ENCODE data around the gene UBB. TPM values are rescaled to one million over a fixed set of nuclear protein-coding genes. Genes with fewer than 3 reads are reported as not detected.

The UBB gene
- total RNA-seq, 2 experiments from 2014 or later, result 1,415 to 1,539 TPM

GRCh38 chr17:16425202-16425601 lies 44.3 kb downstream of the UBB start:
- Mint-ChIP-seq H3K36me3 (ENCODE audit: low read depth) (peaks cover 43% of the 10 kb centered on the region), H3K27ac (no peak overlapping the region), H3K27me3 (no peaks in the 10 kb centered on the region), H3K9me3 (no peaks in the 10 kb centered on the region), H3K4me3 (no peak overlapping the region), H3K4me1 (peaks cover 5% of the 10 kb centered on the region)
- ChIA-PET CTCF (no interaction called here), POLR2A (no interaction called here)
- no peak for DNase-seq

DNA sequence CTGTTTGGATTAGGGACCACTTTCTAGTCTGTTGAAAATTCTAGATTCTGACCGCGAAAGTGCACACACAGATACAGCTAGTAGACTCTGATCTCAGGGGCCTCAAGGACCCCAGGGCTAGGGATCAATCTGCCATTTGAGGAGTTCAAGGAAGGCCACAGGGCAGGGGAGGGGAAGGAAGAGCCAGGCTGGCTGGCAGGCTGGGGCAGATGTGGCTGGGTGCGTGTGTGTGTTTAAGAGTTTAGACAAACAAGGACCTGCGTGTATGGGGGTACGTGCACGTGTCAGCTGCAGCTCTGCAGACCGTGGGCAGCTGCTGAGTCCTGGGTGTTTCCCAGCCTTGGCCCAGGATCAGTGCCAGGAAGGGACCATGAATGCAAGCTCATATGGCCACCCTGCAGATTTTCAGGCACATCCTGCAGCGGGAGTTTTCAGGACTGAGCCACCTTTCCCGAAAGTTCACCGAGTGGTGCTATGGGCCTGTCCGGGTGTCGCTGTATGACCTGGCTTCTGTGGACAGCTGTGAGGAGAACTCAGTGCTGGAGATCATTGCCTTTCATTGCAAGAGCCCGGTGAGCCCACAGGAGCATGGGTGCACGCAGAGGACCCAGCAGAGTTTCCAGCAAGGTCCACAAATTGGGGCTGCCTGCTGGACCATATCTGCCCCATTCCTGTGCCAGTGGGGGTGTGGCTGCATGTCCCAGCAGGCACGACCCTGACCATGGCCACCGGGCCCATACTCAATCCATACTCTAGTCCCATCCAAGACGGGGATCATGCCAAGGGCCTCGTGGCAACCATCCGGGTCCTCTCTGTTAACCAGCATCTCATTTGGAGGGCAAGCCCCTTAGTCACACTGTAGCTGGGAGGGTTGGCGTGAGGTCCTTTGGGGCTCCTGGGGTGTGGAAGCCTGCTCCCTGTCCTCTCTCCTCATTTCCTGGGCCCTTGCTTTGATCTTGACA lies 45.1 kb downstream of the UBB start:
- peaks cover 1% of the 10 kb centered on the region for H3K4me1 Mint-ChIP-seq
- peaks cover 43% of the 10 kb centered on the region for H3K36me3 Mint-ChIP-seq (ENCODE audit: low read depth)
- no peaks in the 10 kb centered on the region for H3K9me3 Mint-ChIP-seq
- CTCF ChIA-PET, result interaction anchor here (0.9 to 2.9 kb wide), 2 partner anchors 9 to 12 kb away, joined by 3 to 17 read pairs; partner anchors contain the start of gene TRPV2
- no peaks in the 10 kb centered on the region for H3K27me3 Mint-ChIP-seq
- no peak overlapping the region for H3K27ac Mint-ChIP-seq
- no peak overlapping the region for H3K4me3 Mint-ChIP-seq
- POLR2A ChIA-PET, result no interaction called here
- no peak for DNase-seq

GRCh38 chr17:16427020-16427419 lies 46.1 kb downstream of the UBB start:
- H3K9me3 Mint-ChIP-seq, result no peaks in the 10 kb centered on the region
- DNase-seq, result no peak
- H3K27ac Mint-ChIP-seq, result no peak overlapping the region
- H3K36me3 Mint-ChIP-seq (ENCODE audit: low read depth), result peaks cover 42% of the 10 kb centered on the region
- H3K4me3 Mint-ChIP-seq, result no peak overlapping the region
- POLR2A ChIA-PET, result interaction anchor here (0.8 kb wide), 1 partner anchor 12 kb away, joined by 3 read pairs; no protein-coding TSS in a partner anchor
- no peaks in the 10 kb centered on the region for H3K4me1 Mint-ChIP-seq
- H3K27me3 Mint-ChIP-seq, result no peaks in the 10 kb centered on the region
- CTCF ChIA-PET, result interaction anchor here (1.1 to 2.9 kb wide), 4 partner anchors 10 to 24 kb away, joined by 4 to 17 read pairs (median 4); partner anchors contain the start of gene TRPV2

GRCh38 chr17:16428098-16428882 lies 47.4 kb downstream of the UBB start:
- ChIA-PET POLR2A (no interaction called here), CTCF (interaction anchor here (0.7 to 2.9 kb wide), 6 partner anchors 9 to 45 kb away, joined by 3 to 17 read pairs (median 4); partner anchors contain the start of gene TRPV2)
- Mint-ChIP-seq H3K27ac (no peak overlapping the region), H3K9me3 (no peaks in the 10 kb centered on the region), H3K27me3 (no peaks in the 10 kb centered on the region), H3K4me3 (no peak overlapping the region), H3K36me3 (ENCODE audit: low read depth) (peaks cover 42% of the 10 kb centered on the region), H3K4me1 (no peaks in the 10 kb centered on the region)
- DNase-seq, result peak; percentile 42

- H3K36me3 Mint-ChIP-seq (ENCODE audit: low read depth), result peaks cover 39% of the 10 kb centered on the region
- H3K27me3 Mint-ChIP-seq, result no peaks in the 10 kb centered on the region
- CTCF ChIA-PET, result interaction anchor here (0.8 kb wide), 1 partner anchor 91 kb away, joined by 3 read pairs; no protein-coding TSS in a partner anchor
- DNase-seq, result no peak
- POLR2A ChIA-PET, result no interaction called here
- H3K4me1 Mint-ChIP-seq, result no peaks in the 10 kb centered on the region
- no peaks in the 10 kb centered on the region for H3K9me3 Mint-ChIP-seq
- H3K27ac Mint-ChIP-seq, result no peak overlapping the region
- H3K4me3 Mint-ChIP-seq, result no peak overlapping the region
Measured at GRCh38 chr17:16429083-16429482, 48.2 kb downstream of the UBB start.

GRCh38 chr17:16430650-16431049 lies 49.8 kb downstream of the UBB start:
- no peak for DNase-seq
- peaks cover 5% of the 10 kb centered on the region for H3K4me1 Mint-ChIP-seq
- no peak overlapping the region for H3K27ac Mint-ChIP-seq
- H3K36me3 Mint-ChIP-seq (ENCODE audit: low read depth), result peaks cover 36% of the 10 kb centered on the region
- no peaks in the 10 kb centered on the region for H3K9me3 Mint-ChIP-seq
- H3K27me3 Mint-ChIP-seq, result no peaks in the 10 kb centered on the region
- H3K4me3 Mint-ChIP-seq, result no peak overlapping the region
- ChIA-PET CTCF (interaction anchor here (1.0 kb wide), 1 partner anchor 20 kb away, joined by 3 read pairs; no protein-coding TSS in a partner anchor), POLR2A (no interaction called here)

DNA sequence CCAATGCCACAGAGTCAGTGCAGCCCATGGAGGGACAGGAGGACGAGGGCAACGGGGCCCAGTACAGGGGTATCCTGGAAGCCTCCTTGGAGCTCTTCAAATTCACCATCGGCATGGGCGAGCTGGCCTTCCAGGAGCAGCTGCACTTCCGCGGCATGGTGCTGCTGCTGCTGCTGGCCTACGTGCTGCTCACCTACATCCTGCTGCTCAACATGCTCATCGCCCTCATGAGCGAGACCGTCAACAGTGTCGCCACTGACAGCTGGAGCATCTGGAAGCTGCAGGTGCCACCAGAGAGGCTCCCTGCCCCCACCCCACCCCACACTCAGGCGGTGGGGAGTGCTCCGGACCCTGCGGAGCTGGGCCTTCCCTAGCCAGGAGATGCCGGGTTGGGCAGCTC lies 51.1 kb downstream of the UBB start:
- Mint-ChIP-seq H3K9me3 (no peaks in the 10 kb centered on the region), H3K27me3 (no peaks in the 10 kb centered on the region), H3K4me3 (no peak overlapping the region), H3K27ac (no peak overlapping the region), H3K4me1 (peaks cover 10% of the 10 kb centered on the region), H3K36me3 (ENCODE audit: low read depth) (peaks cover 26% of the 10 kb centered on the region)
- no peak for DNase-seq
- CTCF ChIA-PET, result interaction anchor here (1.0 kb wide), 1 partner anchor 22 kb away, joined by 3 read pairs; no protein-coding TSS in a partner anchor
- POLR2A ChIA-PET, result no interaction called here

Other genes with a start within 250 kb of the UBB start
- 100 to 1,000 TPM; 152 to 182 TPM for gene NCOR1, start 165.6 kb upstream of the UBB start, total RNA-seq
- 10 to 100 TPM; 25.2 to 30.6 TPM for gene PIGL, start 163.9 kb upstream of the UBB start, total RNA-seq
- gene CENPV, start 27.6 kb upstream of the UBB start, total RNA-seq, result 10 to 100 TPM; 16.6 to 21.1 TPM
- 100 to 1,000 TPM; 114 to 134 TPM for gene TRPV2, start 34.5 kb downstream of the UBB start, total RNA-seq
- 1 to 10 TPM; 1.7 to 2.0 TPM for gene LRRC75A, start 111.1 kb downstream of the UBB start, total RNA-seq
- gene ZNF287, start 188.1 kb downstream of the UBB start, total RNA-seq, result 1 to 10 TPM; 5.7 to 6.1 TPM